ENCODE measurements around the gene PLEKHA5. TPM values are rescaled to one million over a fixed set of nuclear protein-coding genes. Genes with fewer than 3 reads are reported as not detected.
A peak's percentile ranks its signal among the peaks of the same experiment; 100 is the strongest.

Gene PLEKHA5
- total and polyA plus RNA-seq, 4 donors = 4.9 to 88.5 (median 20.9) TPM

GRCh38 chr12:19209661-19210060, 80.1 kb downstream of the PLEKHA5 start:
- WGBS, 2 donors = 95 to 96% methylated on average over 2 of the region's 2 CpGs
- Histone ChIP-seq H3K4me3 (no peak overlapping the region), H3K27me3 (ENCODE audit: control insufficient read depth in 3 of 3, insufficient read depth in 3 of 3, low read length in 2 of 3) (no peaks in the 10 kb centered on the region), H3K36me3 (ENCODE audit: control insufficient read depth in 4 of 4, insufficient read depth in 4 of 4, low read length in 4 of 4) (peaks cover 0 to 5% (median 2%) of the 10 kb centered on the region in 4 donors), H3K9ac (ENCODE audit: insufficient read depth in 1 of 2, low read length in 2 of 2) (no peak overlapping the region), H3K9me3 (ENCODE audit: control insufficient read depth in 4 of 4, insufficient read depth in 3 of 4, low read length in 3 of 4) (peaks cover 0 to 3% (median 2%) of the 10 kb centered on the region in 4 donors), H3K4me1 (ENCODE audit: control insufficient read depth in 5 of 5, insufficient read depth in 5 of 5, low read length in 5 of 5) (peaks cover 0 to 8% (median 0%) of the 10 kb centered on the region in 5 donors), H3K27ac (ENCODE audit: low read depth in 1 of 2, low read length in 1 of 2) (no peak overlapping the region)
- no peak for DNase-seq
- ATAC-seq (ENCODE audit: insufficient read depth, low FRiP score) = no peak
- TF ChIP-seq CTCF (IDR thresholded peaks at IDR 0.05; ENCODE audit: control extremely low read depth, extremely low read depth) = no peak

DNA sequence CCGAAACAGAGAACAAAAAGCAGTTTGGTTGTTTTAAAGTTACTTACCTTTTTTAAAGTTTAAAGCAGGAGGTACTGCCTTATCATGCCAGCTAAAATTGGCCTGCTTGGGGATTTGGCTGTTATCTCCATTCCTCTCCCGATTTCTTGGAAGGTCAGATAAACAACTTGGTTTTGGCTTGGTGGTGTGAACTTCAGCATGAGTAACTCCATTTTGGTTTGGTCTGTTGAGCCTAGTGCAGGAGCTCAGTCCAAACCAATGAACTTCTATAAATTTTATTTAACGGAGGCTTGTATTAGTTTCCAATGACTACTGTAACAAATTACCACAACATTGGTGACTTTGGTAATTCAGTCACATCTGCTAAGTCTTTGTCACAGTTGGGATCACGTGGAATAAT, 82.3 kb downstream of the PLEKHA5 start:
- 91 to 96% methylated on average over 4 of the region's 4 CpGs for WGBS, 2 donors
- Histone ChIP-seq H3K9ac (ENCODE audit: insufficient read depth in 1 of 2, low read length in 2 of 2) (no peak overlapping the region), H3K9me3 (ENCODE audit: control insufficient read depth in 4 of 4, insufficient read depth in 3 of 4, low read length in 3 of 4) (peaks cover 0 to 3% (median 2%) of the 10 kb centered on the region in 4 donors), H3K4me1 (ENCODE audit: control insufficient read depth in 5 of 5, insufficient read depth in 5 of 5, low read length in 5 of 5) (peaks cover 0 to 5% (median 0%) of the 10 kb centered on the region in 5 donors), H3K36me3 (ENCODE audit: control insufficient read depth in 4 of 4, insufficient read depth in 4 of 4, low read length in 4 of 4) (peaks cover 0 to 5% (median 2%) of the 10 kb centered on the region in 4 donors), H3K27me3 (ENCODE audit: control insufficient read depth in 3 of 3, insufficient read depth in 3 of 3, low read length in 2 of 3) (no peaks in the 10 kb centered on the region), H3K4me3 (no peak overlapping the region), H3K27ac (ENCODE audit: low read depth in 1 of 2, low read length in 1 of 2) (no peak overlapping the region)
- DNase-seq (no peak), ATAC-seq (ENCODE audit: insufficient read depth, low FRiP score) (no peak)
- no peak for TF ChIP-seq CTCF (IDR thresholded peaks at IDR 0.05; ENCODE audit: control extremely low read depth, extremely low read depth)

- WGBS, 2 donors = 98% methylated on average over 9 of the region's 9 CpGs
- H3K27ac ChIP-seq (ENCODE audit: low read depth in 1 of 2, low read length in 1 of 2) = no peak overlapping the region
- TF ChIP-seq CTCF (IDR thresholded peaks at IDR 0.05; ENCODE audit: control extremely low read depth, extremely low read depth) = no peak
- H3K4me1 ChIP-seq (ENCODE audit: control insufficient read depth in 5 of 5, insufficient read depth in 5 of 5, low read length in 5 of 5) = peaks cover 0 to 6% (median 0%) of the 10 kb centered on the region in 5 donors
- H3K9ac ChIP-seq (ENCODE audit: insufficient read depth in 1 of 2, low read length in 2 of 2) = no peak overlapping the region
- H3K9me3 ChIP-seq (ENCODE audit: control insufficient read depth in 4 of 4, insufficient read depth in 3 of 4, low read length in 3 of 4) = peaks cover 0 to 3% (median 2%) of the 10 kb centered on the region in 4 donors
- DNase-seq = no peak
- ATAC-seq (ENCODE audit: insufficient read depth, low FRiP score) = no peak
- H3K36me3 ChIP-seq (ENCODE audit: control insufficient read depth in 4 of 4, insufficient read depth in 4 of 4, low read length in 4 of 4) = peaks cover 0 to 5% (median 2%) of the 10 kb centered on the region in 4 donors
- no peaks in the 10 kb centered on the region for H3K27me3 ChIP-seq (ENCODE audit: control insufficient read depth in 3 of 3, insufficient read depth in 3 of 3, low read length in 2 of 3)
- no peak overlapping the region for H3K4me3 ChIP-seq
Measured at GRCh38 chr12:19212245-19212644, 82.7 kb downstream of the PLEKHA5 start.

- ATAC-seq (ENCODE audit: insufficient read depth, low FRiP score) (no peak), DNase-seq (no peak)
- H3K9me3 ChIP-seq (ENCODE audit: control insufficient read depth in 4 of 4, insufficient read depth in 3 of 4, low read length in 3 of 4) = peaks cover 0 to 3% (median 2%) of the 10 kb centered on the region in 4 donors
- WGBS, 2 donors = 92 to 97% methylated on average over 1 of the region's 1 CpG
- H3K4me3 ChIP-seq = no peak overlapping the region
- peaks cover 0 to 5% (median 2%) of the 10 kb centered on the region in 4 donors for H3K36me3 ChIP-seq (ENCODE audit: control insufficient read depth in 4 of 4, insufficient read depth in 4 of 4, low read length in 4 of 4)
- peak overlapping the region in 1 of 2 donors; percentile 9 for H3K27ac ChIP-seq (ENCODE audit: low read depth in 1 of 2, low read length in 1 of 2)
- no peaks in the 10 kb centered on the region for H3K27me3 ChIP-seq (ENCODE audit: control insufficient read depth in 3 of 3, insufficient read depth in 3 of 3, low read length in 2 of 3)
- no peak overlapping the region for H3K9ac ChIP-seq (ENCODE audit: insufficient read depth in 1 of 2, low read length in 2 of 2)
- TF ChIP-seq CTCF (IDR thresholded peaks at IDR 0.05; ENCODE audit: control extremely low read depth, extremely low read depth) = no peak
- H3K4me1 ChIP-seq (ENCODE audit: control insufficient read depth in 5 of 5, insufficient read depth in 5 of 5, low read length in 5 of 5) = peaks cover 0 to 9% (median 0%) of the 10 kb centered on the region in 5 donors
Measured at GRCh38 chr12:19214020-19214419, 84.5 kb downstream of the PLEKHA5 start.

Data from lung (tissue), 12 donors.